Lower lobe of right lung (tissue), 2 donors: ENCODE results near the gene LY6G5C. TPM values are rescaled to one million over a fixed set of nuclear protein-coding genes. Genes with fewer than 3 reads are reported as not detected.

Source experiments
- ATAC-seq, 2 donors: fragments of 200-7000 bp; cut with Tn5 transposase; one replicate each; pipeline ENCODE4 v1.9.1; 2020 to 2022; ENCODE audit warnings: mild to moderate bottlenecking in 2 of 2, moderate library complexity in 2 of 2
- DNase-seq: peaks from one replicate; pipeline ENCODE4 v3.0.0-alpha.2; 2020
- H3K27ac ChIP-seq: fragments of 200-600 bp; one replicate; pipeline ENCODE4 v1.8.0; 2022
- H3K27me3 ChIP-seq: fragments of 200-600 bp; one replicate; pipeline ENCODE4 v1.8.0; 2022; ENCODE audit warnings: low read depth
- H3K36me3 ChIP-seq: fragments of 200-600 bp; one replicate; pipeline ENCODE4 v1.8.0; 2022; ENCODE audit warnings: mild to moderate bottlenecking
- H3K4me1 ChIP-seq: fragments of 200-600 bp; one replicate; pipeline ENCODE4 v1.8.0; 2022
- H3K4me3 ChIP-seq: fragments of 200-600 bp; one replicate; pipeline ENCODE4 v1.8.0; 2022; ENCODE audit warnings: mild to moderate bottlenecking
- H3K9me3 ChIP-seq: fragments of 200-600 bp; one replicate; pipeline ENCODE4 v1.8.0; 2022
- intact Hi-C: fragments of 100-400 bp; cut with DNase I; formaldehyde crosslinking; loops from one replicate; pipeline ENCODE4 v1.11.0; 2022
- total RNA-seq: library from RNA; stranded (reverse); fragmentation: NEBNext Ultra II Directional; extraction: Animal tissue kit (Norgen Biotek cat#: 25700); gene quantifications from one replicate; pipeline ENCODE4 v1.2.1, GENCODE V29; 2021
- TF ChIP-seq, protein P1 (sequence below): fragments of 200-600 bp; IDR thresholded peaks from one replicate; pipeline ENCODE4 v1.8.0; 2022; ENCODE audit warnings: antibody characterized with exemption, mild to moderate bottlenecking
- donor health status: DM: no; HTN: yes; CAD: no; lungs with severe emphysema.

The LY6G5C gene
- total RNA-seq, 1 donor from 2014 or later, result 2.9 TPM

DNA sequence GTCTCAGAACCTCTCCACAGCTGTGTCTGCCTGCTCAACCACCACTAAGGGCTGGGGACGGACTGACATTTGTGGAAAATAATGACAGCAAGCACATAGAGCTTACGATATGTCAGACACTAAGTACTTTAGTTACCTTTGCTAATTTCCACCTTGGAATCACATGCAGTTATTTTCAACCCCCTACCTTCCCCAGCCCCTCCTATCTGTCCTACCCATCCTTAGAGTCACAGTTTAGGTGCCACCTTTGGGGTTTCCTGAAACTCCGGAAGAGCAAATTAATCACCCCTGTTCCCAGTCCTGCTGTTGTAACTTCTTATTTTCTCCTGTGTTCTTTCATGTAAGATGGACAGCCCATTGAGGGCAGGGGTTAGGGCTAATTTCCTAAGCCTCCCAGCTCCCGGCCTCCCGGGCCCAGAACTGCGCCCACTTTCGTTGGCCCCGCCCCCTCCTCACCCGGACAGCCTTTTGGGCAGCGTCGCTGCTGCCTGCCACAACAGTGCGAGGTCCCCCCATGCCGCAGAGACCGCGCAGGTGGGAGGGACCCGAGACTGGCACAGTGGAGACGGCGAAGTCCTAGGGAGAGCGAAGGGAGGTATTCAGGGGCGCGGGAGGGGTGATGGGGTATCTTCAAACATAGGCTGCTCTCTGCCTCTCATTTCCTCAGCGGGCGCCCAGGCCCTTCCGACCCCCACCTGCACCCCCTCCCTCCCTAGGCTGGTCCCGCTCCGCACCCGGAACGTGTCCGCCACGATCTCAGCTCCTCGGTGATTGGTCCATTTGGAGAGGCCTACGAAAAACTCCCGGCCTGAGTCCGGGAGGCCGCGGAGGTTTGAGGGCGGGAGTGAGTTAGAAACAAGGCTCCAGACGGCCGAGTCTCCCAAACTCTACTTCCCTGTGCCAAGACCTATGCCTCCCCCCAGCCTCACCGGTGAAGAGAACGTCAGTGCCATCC lies 47.1 kb upstream of the LY6G5C start:
- H3K9me3 ChIP-seq, result no peaks in the 10 kb centered on the region
- H3K27me3 ChIP-seq, result no peaks in the 10 kb centered on the region
- DNase-seq, result no peak
- peaks cover 63% of the 10 kb centered on the region for H3K4me1 ChIP-seq
- ATAC-seq, result no peak
- TF ChIP-seq, protein P1, sequence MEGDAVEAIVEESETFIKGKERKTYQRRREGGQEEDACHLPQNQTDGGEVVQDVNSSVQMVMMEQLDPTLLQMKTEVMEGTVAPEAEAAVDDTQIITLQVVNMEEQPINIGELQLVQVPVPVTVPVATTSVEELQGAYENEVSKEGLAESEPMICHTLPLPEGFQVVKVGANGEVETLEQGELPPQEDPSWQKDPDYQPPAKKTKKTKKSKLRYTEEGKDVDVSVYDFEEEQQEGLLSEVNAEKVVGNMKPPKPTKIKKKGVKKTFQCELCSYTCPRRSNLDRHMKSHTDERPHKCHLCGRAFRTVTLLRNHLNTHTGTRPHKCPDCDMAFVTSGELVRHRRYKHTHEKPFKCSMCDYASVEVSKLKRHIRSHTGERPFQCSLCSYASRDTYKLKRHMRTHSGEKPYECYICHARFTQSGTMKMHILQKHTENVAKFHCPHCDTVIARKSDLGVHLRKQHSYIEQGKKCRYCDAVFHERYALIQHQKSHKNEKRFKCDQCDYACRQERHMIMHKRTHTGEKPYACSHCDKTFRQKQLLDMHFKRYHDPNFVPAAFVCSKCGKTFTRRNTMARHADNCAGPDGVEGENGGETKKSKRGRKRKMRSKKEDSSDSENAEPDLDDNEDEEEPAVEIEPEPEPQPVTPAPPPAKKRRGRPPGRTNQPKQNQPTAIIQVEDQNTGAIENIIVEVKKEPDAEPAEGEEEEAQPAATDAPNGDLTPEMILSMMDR, result no peak
- peaks cover 50% of the 10 kb centered on the region for H3K36me3 ChIP-seq
- peak overlapping the region; percentile 93 for H3K27ac ChIP-seq
- intact Hi-C loops, result no loop called here
- H3K4me3 ChIP-seq, result peak overlapping the region; percentile 91

GRCh38 chr6:31727034-31727716 lies 46.3 kb upstream of the LY6G5C start:
- peak in 1 of 2 donors; percentile 37 for ATAC-seq
- Histone ChIP-seq H3K27ac (peak overlapping the region; percentile 93), H3K4me1 (peaks cover 54% of the 10 kb centered on the region), H3K36me3 (peaks cover 41% of the 10 kb centered on the region), H3K4me3 (peak overlapping the region; percentile 91), H3K9me3 (no peaks in the 10 kb centered on the region), H3K27me3 (no peaks in the 10 kb centered on the region)
- TF ChIP-seq, protein P1, result no peak
- DNase-seq, result no peak
- intact Hi-C loops, result no loop called here

DNA sequence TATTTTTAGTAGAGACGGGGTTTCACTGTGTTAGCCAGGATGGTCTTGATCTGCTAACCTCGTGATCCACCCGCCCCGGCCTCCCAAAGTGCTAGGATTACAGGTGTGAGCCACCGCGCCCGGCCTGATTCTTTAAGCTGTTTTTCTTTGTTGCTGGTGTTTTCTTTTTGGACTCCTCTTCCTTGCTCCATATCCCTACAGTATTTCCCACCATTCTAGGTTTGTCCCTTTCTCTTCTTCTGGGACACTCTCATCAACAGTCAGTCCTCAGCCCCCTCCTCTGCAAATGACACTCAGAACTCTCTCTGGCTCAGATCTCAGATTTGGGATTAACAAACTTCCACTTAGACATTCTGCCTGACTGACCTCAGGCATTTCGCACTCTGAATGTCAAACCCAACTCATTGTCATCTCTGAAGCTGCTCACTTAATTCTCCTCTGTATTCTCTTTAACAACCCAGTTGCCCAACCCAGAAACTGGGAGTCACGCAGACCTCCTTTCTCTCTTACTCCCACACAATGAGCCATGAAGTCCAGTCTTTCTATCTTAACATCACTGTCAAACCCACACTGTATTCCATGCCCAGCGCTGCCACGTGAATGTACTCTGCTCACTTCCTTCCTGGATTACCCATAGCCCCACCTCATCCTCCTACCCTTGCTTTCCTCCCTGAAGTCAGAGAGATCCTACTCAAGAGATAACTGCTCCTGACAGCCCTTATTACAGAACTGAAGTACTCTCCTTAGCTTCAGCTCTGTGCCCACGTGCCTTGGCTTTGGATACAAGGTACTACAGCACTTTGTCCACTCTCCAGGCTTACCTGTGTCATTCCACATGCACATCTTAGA lies 44.9 kb upstream of the LY6G5C start:
- DNase-seq (no peak), ATAC-seq (no peak)
- Histone ChIP-seq H3K27me3 (no peaks in the 10 kb centered on the region), H3K4me1 (peaks cover 43% of the 10 kb centered on the region), H3K4me3 (no peak overlapping the region), H3K27ac (peak overlapping the region; percentile 93), H3K36me3 (peaks cover 27% of the 10 kb centered on the region), H3K9me3 (no peaks in the 10 kb centered on the region)
- TF ChIP-seq, protein P1, result no peak
- intact Hi-C loops, result no loop called here

- Histone ChIP-seq H3K4me3 (no peak overlapping the region), H3K27ac (no peak overlapping the region), H3K27me3 (no peaks in the 10 kb centered on the region), H3K4me1 (peaks cover 36% of the 10 kb centered on the region), H3K36me3 (peaks cover 22% of the 10 kb centered on the region), H3K9me3 (no peaks in the 10 kb centered on the region)
- ATAC-seq (no peak), DNase-seq (no peak)
- intact Hi-C loops, result no loop called here
- TF ChIP-seq, protein P1, result no peak
These were observed 43.3 kb upstream of the LY6G5C start for GRCh38 chr6:31723980-31724691.
